HG02610 (cell line): Measurements from ENCODE around the gene AKAP3.

Experiments
- ATAC-seq: cut with Tn5 transposase; IDR thresholded peaks from one replicate; pipeline ENCODE4 v1.9.1; 2021; ENCODE audit warnings: mild to moderate bottlenecking, moderate library complexity; ENCODE audit not compliant: unreplicated experiment

Gene AKAP3

GRCh38 chr12:4603421-4603820 lies 45.4 kb downstream of the AKAP3 start:
- no peak for ATAC-seq

- ATAC-seq, result no peak
Measured at GRCh38 chr12:4595881-4596280, 53.0 kb downstream of the AKAP3 start.

GRCh38 chr12:4591180-4591687 lies 57.6 kb downstream of the AKAP3 start:
- ATAC-seq, result no peak

- no peak for ATAC-seq
Measured at GRCh38 chr12:4589941-4590340, 58.9 kb downstream of the AKAP3 start.

GRCh38 chr12:4588916-4589315 lies 59.9 kb downstream of the AKAP3 start:
- ATAC-seq, result no peak

- ATAC-seq, result no peak
Measured at GRCh38 chr12:4587108-4587507, 61.7 kb downstream of the AKAP3 start.

GRCh38 chr12:4586500-4586899 lies 62.4 kb downstream of the AKAP3 start:
- ATAC-seq, result no peak

GRCh38 chr12:4584896-4585295 lies 64.0 kb downstream of the AKAP3 start:
- ATAC-seq, result no peak

GRCh38 chr12:4584281-4584680 lies 64.6 kb downstream of the AKAP3 start:
- ATAC-seq, result no peak

- ATAC-seq, result no peak
Measured at GRCh38 chr12:4580281-4580688, 68.6 kb downstream of the AKAP3 start.

GRCh38 chr12:4579305-4580102 lies 69.3 kb downstream of the AKAP3 start:
- ATAC-seq, result no peak

GRCh38 chr12:4572680-4573079 lies 76.2 kb downstream of the AKAP3 start:
- no peak for ATAC-seq

- no peak for ATAC-seq
Measured at GRCh38 chr12:4569261-4569660, 79.6 kb downstream of the AKAP3 start.

- ATAC-seq, result peak; percentile 45
Measured at GRCh38 chr12:4567073-4567881, 81.6 kb downstream of the AKAP3 start.

- ATAC-seq, result no peak
Measured at GRCh38 chr12:4566474-4566873, 82.4 kb downstream of the AKAP3 start.
